Measurements from ENCODE around the gene DUSP9. TPM values are rescaled to one million over a fixed set of nuclear protein-coding genes. Genes with fewer than 3 reads are reported as not detected.
"Not testable (repeated sequence)": the region's sequence is repeated elsewhere in the genome, so short reads cannot be mapped to it uniquely, and the experiment has no call there.

The DUSP9 gene
- total and polyA plus RNA-seq, 12 donors = 0.11 to 15.9 (median 0.24) TPM; not detected in 6

DNA sequence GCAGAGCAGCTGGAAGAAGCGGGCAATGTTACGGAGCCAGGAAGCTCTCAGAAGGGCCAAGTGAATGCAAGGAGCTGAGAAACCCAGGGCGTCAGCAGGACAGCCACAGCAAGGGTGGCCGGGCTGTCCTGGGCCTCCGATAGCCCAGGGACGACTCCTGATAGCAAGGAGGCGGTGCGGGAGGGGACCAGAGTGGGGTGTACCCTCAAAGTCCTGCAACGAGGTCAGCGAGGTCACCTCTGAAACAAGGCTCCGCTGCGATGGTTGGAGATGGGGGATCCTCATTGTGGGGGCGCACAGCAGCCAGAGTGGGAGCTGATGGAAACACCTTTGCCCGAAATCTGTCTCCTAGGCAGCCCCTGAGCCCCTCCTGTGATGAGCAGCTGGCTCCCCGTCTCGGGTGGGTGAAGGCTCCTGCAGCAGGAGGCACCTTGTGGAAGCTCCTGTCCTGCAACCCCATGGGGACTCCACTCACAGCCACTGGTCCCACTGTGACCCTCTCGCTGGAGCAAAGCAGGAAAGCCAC, 43.8 kb upstream of the DUSP9 start:
- H3K27ac ChIP-seq = no peak overlapping the region
- H3K9me3 ChIP-seq (replicated peaks in 1 of 3) = no peaks in the 10 kb centered on the region
- H3K36me3 ChIP-seq (replicated peaks in 1 of 2) = no peaks in the 10 kb centered on the region
- intact Hi-C loops (cut with DNase I) = no loop called here
- no peaks in the 10 kb centered on the region for H3K27me3 ChIP-seq
- no peak overlapping the region for H3K4me3 ChIP-seq
- DNase-seq = no peak
- H3K4me1 ChIP-seq (replicated peaks in 1 of 2) = no peaks in the 10 kb centered on the region
- 86 to 96% (median 93%) methylated on average over 5 to 17 of the region's 17 CpGs for WGBS, 4 donors
- TF ChIP-seq, protein P1, sequence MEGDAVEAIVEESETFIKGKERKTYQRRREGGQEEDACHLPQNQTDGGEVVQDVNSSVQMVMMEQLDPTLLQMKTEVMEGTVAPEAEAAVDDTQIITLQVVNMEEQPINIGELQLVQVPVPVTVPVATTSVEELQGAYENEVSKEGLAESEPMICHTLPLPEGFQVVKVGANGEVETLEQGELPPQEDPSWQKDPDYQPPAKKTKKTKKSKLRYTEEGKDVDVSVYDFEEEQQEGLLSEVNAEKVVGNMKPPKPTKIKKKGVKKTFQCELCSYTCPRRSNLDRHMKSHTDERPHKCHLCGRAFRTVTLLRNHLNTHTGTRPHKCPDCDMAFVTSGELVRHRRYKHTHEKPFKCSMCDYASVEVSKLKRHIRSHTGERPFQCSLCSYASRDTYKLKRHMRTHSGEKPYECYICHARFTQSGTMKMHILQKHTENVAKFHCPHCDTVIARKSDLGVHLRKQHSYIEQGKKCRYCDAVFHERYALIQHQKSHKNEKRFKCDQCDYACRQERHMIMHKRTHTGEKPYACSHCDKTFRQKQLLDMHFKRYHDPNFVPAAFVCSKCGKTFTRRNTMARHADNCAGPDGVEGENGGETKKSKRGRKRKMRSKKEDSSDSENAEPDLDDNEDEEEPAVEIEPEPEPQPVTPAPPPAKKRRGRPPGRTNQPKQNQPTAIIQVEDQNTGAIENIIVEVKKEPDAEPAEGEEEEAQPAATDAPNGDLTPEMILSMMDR (IDR thresholded peaks at IDR 0.05) = no peak
- no peak for TF ChIP-seq POLR2A (IDR thresholded peaks at IDR 0.05)

GRCh38 chrX:153604666-153605380, 42.2 kb upstream of the DUSP9 start:
- H3K27me3 ChIP-seq, DNase-seq: not testable (repeated sequence)
- 76 to 95% (median 85%) methylated on average over 10 to 18 of the region's 18 CpGs for WGBS, 4 donors

GRCh38 chrX:153606503-153606902, 40.5 kb upstream of the DUSP9 start:
- no peaks in the 10 kb centered on the region for H3K36me3 ChIP-seq (replicated peaks in 1 of 2)
- TF ChIP-seq POLR2A (IDR thresholded peaks at IDR 0.05) = no peak
- TF ChIP-seq, protein P1 (IDR thresholded peaks at IDR 0.05) = no peak
- no peak overlapping the region for H3K4me3 ChIP-seq
- H3K9me3 ChIP-seq (replicated peaks in 1 of 3) = no peaks in the 10 kb centered on the region
- no peaks in the 10 kb centered on the region for H3K4me1 ChIP-seq (replicated peaks in 1 of 2)
- 81 to 92% (median 89%) methylated on average over 23 of the region's 23 CpGs for WGBS, 4 donors
- H3K27ac ChIP-seq = no peak overlapping the region
- intact Hi-C loops (cut with DNase I) = no loop called here
- peaks cover 4% of the 10 kb centered on the region for H3K27me3 ChIP-seq
- no peak for DNase-seq

More at GRCh38 chrX:153604666-153605380, 42.2 kb upstream of the DUSP9 start:
- H3K4me3 ChIP-seq; H3K27ac ChIP-seq; intact Hi-C loops (cut with DNase I); H3K36me3 ChIP-seq (replicated peaks in 1 of 2); H3K9me3 ChIP-seq (replicated peaks in 1 of 3); H3K4me1 ChIP-seq (replicated peaks in 1 of 2): not testable (repeated sequence)

- Histone ChIP-seq H3K4me3 (no peak overlapping the region), H3K36me3 (replicated peaks in 1 of 2) (no peaks in the 10 kb centered on the region), H3K9me3 (replicated peaks in 1 of 3) (no peaks in the 10 kb centered on the region), H3K27ac (no peak overlapping the region), H3K27me3 (peaks cover 4% of the 10 kb centered on the region), H3K4me1 (replicated peaks in 1 of 2) (no peaks in the 10 kb centered on the region)
- no peak for TF ChIP-seq POLR2A (IDR thresholded peaks at IDR 0.05)
- WGBS, 4 donors = 52 to 74% (median 65%) methylated on average over 2 of the region's 2 CpGs
- no peak for DNase-seq
- intact Hi-C loops (cut with DNase I) = no loop called here
Observed at GRCh38 chrX:153608376-153608775, 38.6 kb upstream of the DUSP9 start.

GRCh38 chrX:153608806-153609205, 38.2 kb upstream of the DUSP9 start:
- no peaks in the 10 kb centered on the region for H3K4me1 ChIP-seq (replicated peaks in 1 of 2)
- TF ChIP-seq POLR2A (IDR thresholded peaks at IDR 0.05) = no peak
- TF ChIP-seq, protein P1 (IDR thresholded peaks at IDR 0.05) = no peak
- DNase-seq = no peak
- no peaks in the 10 kb centered on the region for H3K36me3 ChIP-seq (replicated peaks in 1 of 2)
- intact Hi-C loops (cut with DNase I) = no loop called here
- no peak overlapping the region for H3K4me3 ChIP-seq
- H3K27me3 ChIP-seq = peaks cover 7% of the 10 kb centered on the region
- no peak overlapping the region for H3K27ac ChIP-seq
- 50 to 66% (median 54%) methylated on average over 4 of the region's 4 CpGs for WGBS, 4 donors
- no peaks in the 10 kb centered on the region for H3K9me3 ChIP-seq (replicated peaks in 1 of 3)
